Motor neuron (in vitro differentiated cells): ENCODE results near the gene RUSC2. TPM values are rescaled to one million over a fixed set of nuclear protein-coding genes. Genes with fewer than 3 reads are reported as not detected.
A peak's percentile ranks its signal among the peaks of the same experiment; 100 is the strongest.
"Not testable (repeated sequence)": the region's sequence is repeated elsewhere in the genome, so short reads cannot be mapped to it uniquely, and the experiment has no call there.

Experiments
- ATAC-seq, 8 experiments: fragments of 200-7000 bp; cut with Tn5 transposase; replicated peaks in 6 of 8; 2 replicates each; pipeline ENCODE4 v1.8.0; 2021; ENCODE audit warnings: mild to moderate bottlenecking in 8 of 8, moderate library complexity in 8 of 8
- H3K27ac ChIP-seq, 2 donors: fragments of 250-450 bp; sonication (Bioruptor Pico); 2 replicates each; pipeline ENCODE4 v1.9.0; 2021; ENCODE audit warnings: antibody characterized with exemption in 2 of 2, mild to moderate bottlenecking in 2 of 2, moderate library complexity in 1 of 2
- H3K4me1 ChIP-seq, 2 donors: fragments of 250-450 bp; sonication (Bioruptor Pico); replicated peaks in 1 of 2; 2 replicates each; pipeline ENCODE4 v1.6.1; 2021; ENCODE audit warnings: antibody characterized with exemption in 2 of 2, mild to moderate bottlenecking in 2 of 2, moderate library complexity in 1 of 2
- H3K4me3 ChIP-seq, 5 donors: fragments of 250-450 bp; sonication (Bioruptor Pico); 2 replicates each; pipeline ENCODE4 v1.9.0; 2021; ENCODE audit warnings: antibody characterized with exemption in 5 of 5, mild to moderate bottlenecking in 5 of 5, moderate library complexity in 4 of 5
- WGBS, 10 experiments: fragments of 450-650 bp; shearing (Covaris generic); methylation state at CpG; one replicate each; pipeline ENCODE4 v1.0.0; 2022; 5-methylcytosine and 5-hydroxymethylcytosine counted together
- in situ Hi-C, 9 experiments: fragments of 400-800 bp; cut with MboI; loops; one replicate each; pipeline ENCODE4 v1.15.0; 2021; ENCODE audit warnings: low sequenced_read_pairs in 9 of 9, low pct_unique_long_range_greater_than_20kb in 2 of 9; ENCODE audit not compliant: unreplicated experiment in 9 of 9
- total RNA-seq, 8 experiments: library from RNA; unstranded; fragments of 300-600 nt; gene quantifications; 2 replicates each; pipeline versions ENCODE4 v1.2.3 to v1.2.4, GENCODE V29; 2022

The RUSC2 gene
- total RNA-seq, 8 experiments from 2014 or later = 12.7 to 42.1 (median 34.3) TPM

DNA sequence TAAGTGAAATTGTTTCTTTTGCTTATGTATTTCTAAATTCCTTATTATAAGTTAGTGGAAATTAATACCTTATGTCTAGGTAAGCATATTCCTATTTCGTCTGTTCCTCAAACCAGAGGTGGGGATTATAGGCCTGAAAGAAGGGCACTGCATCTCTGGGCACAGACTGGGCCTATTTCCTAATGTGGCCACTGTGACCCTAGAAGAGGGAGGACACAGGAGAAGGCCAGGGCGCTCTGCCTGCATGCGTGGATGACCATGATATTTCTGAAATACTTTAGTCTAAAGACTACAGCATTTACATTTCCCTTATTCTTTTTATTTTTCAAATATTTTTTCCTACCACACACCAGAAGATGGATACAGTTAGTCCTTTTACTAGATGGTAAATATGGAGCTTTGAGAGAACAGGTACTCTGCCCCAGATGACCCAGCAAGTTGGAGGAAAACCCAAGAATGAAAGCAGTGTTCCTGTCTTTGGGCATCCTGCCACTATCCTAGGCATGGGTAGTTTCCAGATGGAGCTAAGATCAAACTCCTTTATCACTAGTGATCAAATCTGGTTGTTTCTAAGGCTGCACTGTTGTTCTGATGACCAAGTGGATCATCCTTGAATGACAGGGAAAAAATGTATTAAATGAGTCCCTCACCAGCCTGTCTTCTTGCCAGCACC is 27.8 kb downstream of the RUSC2 start:
- Histone ChIP-seq H3K27ac (no peak overlapping the region), H3K4me1 (no peaks in the 10 kb centered on the region), H3K4me3 (no peak overlapping the region)
- no peak for ATAC-seq
- in situ Hi-C loops = loop anchor here in 1 of 9 experiments (25.0 kb wide), 1 partner anchor 95 kb away; the partner anchor contains the start of genes CD72 and TESK1
- 87 to 100% (median 100%) methylated on average over 1 to 3 of the region's 3 CpGs; no CpG with 5 or more reads in 3 of the 10 experiments for WGBS, 10 experiments

DNA sequence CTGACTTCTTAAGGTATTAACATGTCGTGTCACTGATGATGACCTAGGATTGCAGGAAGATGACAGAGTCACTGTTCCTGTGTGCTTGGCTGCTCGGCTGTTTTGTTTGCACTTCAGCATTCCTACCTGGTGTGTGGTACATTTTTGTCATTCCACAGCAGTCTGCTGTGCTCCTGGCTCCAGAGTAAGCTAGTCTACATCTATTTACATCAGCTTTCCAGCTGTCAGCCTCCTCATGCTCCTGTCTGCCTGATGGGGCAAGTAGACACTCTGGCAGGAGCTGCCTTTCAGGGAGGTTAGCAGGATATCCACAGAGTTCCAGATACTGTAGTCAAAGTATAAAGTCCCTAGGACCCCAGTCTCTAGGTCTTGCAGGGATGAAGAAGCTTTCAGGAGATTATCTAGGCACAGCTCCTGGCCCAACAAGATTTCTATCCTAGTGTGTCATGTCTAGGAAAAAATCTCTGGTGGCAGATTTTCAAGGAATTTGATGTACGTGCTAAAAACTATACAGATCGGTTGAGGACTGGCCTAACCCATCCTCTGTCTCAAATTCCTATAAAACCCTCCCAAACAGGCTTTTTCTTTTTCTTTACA is 28.4 kb downstream of the RUSC2 start:
- no peaks in the 10 kb centered on the region for H3K4me1 ChIP-seq
- WGBS, 10 experiments = 0 to 93% (median 60%) methylated on average over 1 to 3 of the region's 4 CpGs; no CpG with 5 or more reads in 3 of the 10 experiments

DNA sequence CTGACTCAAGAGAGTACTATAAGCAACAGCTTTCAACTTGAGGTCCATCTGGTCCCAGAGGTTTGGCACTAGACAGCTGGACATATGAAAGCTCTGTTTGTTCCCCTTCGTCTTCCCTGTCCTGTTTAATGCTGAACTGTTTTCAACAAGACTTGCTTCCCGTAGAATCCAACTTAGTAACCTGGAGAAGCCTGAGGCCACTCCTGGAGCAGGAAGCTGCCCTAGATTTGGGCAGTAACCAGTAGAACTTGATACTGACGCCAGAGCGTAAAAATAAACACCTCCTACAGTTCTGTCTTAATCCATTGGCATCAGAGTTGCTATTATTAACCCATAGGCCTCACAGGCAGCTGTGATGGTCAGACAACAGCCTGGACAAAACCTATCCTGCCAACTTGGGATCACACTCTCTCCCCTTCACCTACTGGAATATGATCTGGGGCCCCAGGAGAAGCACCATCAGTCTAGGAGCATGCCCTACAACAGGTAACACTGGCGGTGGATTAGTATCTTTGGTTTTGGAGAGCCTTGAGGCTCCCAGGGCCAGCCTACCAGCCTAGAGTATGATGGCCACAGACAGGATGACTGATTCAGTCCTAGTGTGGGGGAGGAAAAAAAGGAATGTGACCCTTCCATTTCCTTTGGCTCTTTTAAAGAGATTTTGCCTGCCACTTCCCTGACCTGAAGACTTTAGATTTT is 29.2 kb downstream of the RUSC2 start:
- 30 to 100% (median 73%) methylated on average over 1 to 5 of the region's 5 CpGs; no CpG with 5 or more reads in 2 of the 10 experiments for WGBS, 10 experiments
- in situ Hi-C loops = loop anchor here in 1 of 9 experiments (25.0 kb wide), 1 partner anchor 93 kb away; the partner anchor contains the start of genes CD72 and TESK1
- Histone ChIP-seq H3K27ac (no peak overlapping the region), H3K4me3 (no peak overlapping the region), H3K4me1 (no peaks in the 10 kb centered on the region)
- ATAC-seq = peak in 1 of 8 experiments; percentile 10

More for the DNA sequence above, 28.4 kb downstream of the RUSC2 start:
- Histone ChIP-seq H3K27ac (no peak overlapping the region), H3K4me3 (no peak overlapping the region)
- ATAC-seq = peak in 6 of 8 experiments; percentile 53 to 90 (median 62)
- in situ Hi-C loops = loop anchor here in 1 of 9 experiments (25.0 kb wide), 1 partner anchor 94 kb away; the partner anchor contains the start of genes CD72 and TESK1

DNA sequence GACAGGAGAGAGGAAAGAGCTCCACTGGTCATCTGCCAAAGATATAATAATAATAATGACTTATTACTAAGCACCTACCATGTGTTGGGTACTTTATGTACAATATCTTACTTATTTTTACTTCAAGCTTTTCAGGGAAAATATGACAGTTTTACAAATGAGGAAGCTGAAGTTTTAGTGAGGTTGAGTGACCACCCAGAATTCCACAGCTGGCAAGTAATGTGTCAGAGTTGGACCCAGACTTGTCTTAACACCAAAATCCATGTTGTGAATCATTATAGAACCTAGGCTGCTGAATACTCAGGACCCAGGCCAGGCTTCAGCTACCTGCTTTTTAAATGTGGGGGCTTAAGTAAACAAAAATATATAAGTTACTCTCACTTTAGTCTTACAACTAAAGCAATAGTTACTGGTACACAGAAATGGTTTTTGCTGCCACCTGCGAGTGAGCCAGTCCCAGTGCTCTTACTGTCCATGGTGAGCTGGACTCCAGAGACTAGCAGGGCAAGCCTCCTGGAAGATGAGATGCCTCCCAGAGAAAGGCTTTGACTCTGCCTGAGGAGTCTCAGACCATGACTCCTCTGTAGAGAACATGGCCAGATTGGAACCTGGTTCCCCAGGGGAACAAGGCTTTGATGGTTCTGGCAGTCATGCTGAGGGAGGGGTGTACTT is 29.9 kb downstream of the RUSC2 start:
- H3K4me1 ChIP-seq = no peaks in the 10 kb centered on the region
- no peak overlapping the region for H3K27ac ChIP-seq
- in situ Hi-C loops = loop anchor here in 1 of 9 experiments (25.0 kb wide), 1 partner anchor 92 kb away; the partner anchor contains the start of genes CD72 and TESK1

DNA sequence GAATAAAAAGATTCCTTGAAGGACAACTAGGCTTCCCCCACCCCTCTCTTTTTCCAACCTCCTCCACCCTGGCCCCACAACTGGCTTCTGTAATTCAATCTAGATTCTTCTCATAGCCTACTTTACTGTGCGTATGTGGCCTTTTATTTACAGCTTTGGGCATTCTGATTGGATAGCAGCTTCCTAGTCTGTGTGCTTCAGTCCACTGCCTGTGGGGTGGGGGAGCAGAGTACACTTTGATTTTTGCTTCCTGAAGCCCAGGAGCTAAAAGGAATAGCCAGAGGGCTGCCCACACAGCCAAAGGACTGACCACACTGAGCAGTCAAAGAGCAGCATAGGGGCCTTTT is 30.4 kb downstream of the RUSC2 start:
- in situ Hi-C loops = loop anchor here in 1 of 9 experiments (25.0 kb wide), 1 partner anchor 92 kb away; the partner anchor contains the start of genes CD72 and TESK1
- no peak for ATAC-seq
- Histone ChIP-seq H3K27ac (no peak overlapping the region), H3K4me3 (no peak overlapping the region), H3K4me1 (no peaks in the 10 kb centered on the region)
- WGBS, 10 experiments = 75 to 100% methylated on average over 1 of the region's 1 CpG; no CpG with 5 or more reads in 8 of the 10 experiments

More for the DNA sequence above, 29.9 kb downstream of the RUSC2 start:
- WGBS, 10 experiments = no CpG with 5 or more reads among the region's 1 CpG
- no peak for ATAC-seq
- H3K4me3 ChIP-seq = no peak overlapping the region

DNA sequence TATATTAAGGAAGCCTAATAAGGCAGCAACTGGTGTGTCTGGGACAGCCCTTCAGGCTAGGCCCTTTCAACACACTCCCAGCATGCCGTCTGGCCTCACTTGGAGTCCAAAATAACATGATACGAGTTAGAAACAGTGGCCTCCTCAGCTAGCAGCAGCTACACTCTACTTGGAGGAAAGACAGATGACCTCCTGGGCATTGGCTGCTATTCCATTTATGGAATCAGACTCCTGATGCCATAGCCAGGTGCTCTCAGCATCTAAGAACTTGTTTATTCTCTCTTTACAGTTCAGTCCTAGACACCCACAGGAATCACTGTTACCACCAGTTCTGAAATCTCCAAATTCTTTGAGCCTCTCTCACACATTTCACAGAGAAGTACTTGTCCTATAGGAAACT is 31.8 kb downstream of the RUSC2 start:
- Histone ChIP-seq H3K4me1 (no peaks in the 10 kb centered on the region), H3K4me3 (no peak overlapping the region), H3K27ac (no peak overlapping the region)
- ATAC-seq = no peak
- WGBS, 10 experiments = 47 to 100% (median 90%) methylated on average over 1 to 2 of the region's 2 CpGs; no CpG with 5 or more reads in 4 of the 10 experiments
- in situ Hi-C loops = loop anchor here in 1 of 9 experiments (25.0 kb wide), 1 partner anchor 91 kb away; the partner anchor contains the start of genes CD72 and TESK1

DNA sequence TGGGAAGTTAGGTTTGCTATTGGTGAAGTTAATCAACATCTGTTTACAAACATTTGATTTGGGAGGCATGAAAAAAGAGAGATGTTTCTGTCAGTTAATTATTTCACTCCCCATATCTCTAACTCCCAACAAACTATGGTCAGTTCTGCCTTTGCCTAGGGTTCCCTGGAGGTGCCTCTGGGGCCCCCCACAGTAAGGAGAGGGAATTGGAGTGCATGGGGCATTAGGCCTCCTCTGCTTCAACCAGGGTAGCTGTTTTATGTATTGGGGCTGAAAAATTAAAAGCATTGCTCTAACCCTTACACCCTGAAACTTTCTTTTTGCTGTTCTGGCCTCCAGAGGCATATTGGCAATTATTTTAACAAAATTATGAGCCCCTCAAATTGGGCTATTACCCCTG is 32.3 kb downstream of the RUSC2 start:
- no peak overlapping the region for H3K27ac ChIP-seq
- H3K4me3 ChIP-seq = no peak overlapping the region
- ATAC-seq = no peak
- in situ Hi-C loops = loop anchor here in 1 of 9 experiments (25.0 kb wide), 1 partner anchor 90 kb away; the partner anchor contains the start of genes CD72 and TESK1
- H3K4me1 ChIP-seq = no peaks in the 10 kb centered on the region

DNA sequence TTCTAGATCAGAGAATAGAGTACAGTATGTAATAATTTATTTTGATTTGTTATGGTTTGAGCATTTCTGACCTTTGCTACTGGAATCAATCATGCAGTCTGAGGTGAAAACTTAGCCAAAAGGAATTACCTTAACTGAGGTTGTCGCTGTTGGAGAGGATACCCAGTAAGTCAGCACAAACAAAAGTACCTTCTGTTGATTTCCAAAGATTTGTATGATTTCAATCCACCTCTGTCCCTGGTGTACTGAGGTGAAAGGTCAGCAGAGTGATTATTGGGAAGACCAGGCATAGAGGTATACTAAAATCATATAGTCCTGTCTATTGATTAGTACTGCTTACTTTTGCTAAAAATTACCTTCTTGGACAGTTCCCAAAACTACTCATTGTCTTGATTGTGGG is 32.8 kb downstream of the RUSC2 start:
- ATAC-seq = no peak
- WGBS, 10 experiments = 80 to 100% (median 100%) methylated on average over 1 of the region's 1 CpG; no CpG with 5 or more reads in 4 of the 10 experiments
- Histone ChIP-seq H3K4me3 (no peak overlapping the region), H3K27ac (no peak overlapping the region), H3K4me1 (no peaks in the 10 kb centered on the region)
- in situ Hi-C loops = loop anchor here in 1 of 9 experiments (25.0 kb wide), 1 partner anchor 90 kb away; the partner anchor contains the start of genes CD72 and TESK1

DNA sequence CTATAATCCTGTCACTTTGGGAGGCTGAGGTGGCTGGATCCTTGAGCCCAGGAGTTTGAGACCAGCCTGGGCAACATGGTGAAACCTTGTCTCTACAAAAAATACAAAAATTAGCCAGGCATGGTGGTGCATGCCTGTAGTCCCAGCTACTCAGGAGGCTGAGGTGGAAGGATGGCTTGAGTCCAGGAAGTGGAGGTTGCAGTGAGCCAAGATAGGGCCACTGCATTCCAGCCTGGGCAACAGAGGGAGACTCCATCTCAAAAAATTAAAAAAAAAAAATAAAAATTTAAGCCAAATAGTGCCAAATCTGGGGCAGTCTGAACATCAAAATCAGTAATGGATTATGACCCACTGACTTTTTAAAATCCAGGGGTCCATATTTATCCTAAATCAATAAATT is 33.6 kb downstream of the RUSC2 start:
- ATAC-seq, H3K4me1 ChIP-seq, H3K4me3 ChIP-seq, H3K27ac ChIP-seq: not testable (repeated sequence)
- in situ Hi-C loops = loop anchor here in 1 of 9 experiments (25.0 kb wide), 1 partner anchor 89 kb away; the partner anchor contains the start of genes CD72 and TESK1

DNA sequence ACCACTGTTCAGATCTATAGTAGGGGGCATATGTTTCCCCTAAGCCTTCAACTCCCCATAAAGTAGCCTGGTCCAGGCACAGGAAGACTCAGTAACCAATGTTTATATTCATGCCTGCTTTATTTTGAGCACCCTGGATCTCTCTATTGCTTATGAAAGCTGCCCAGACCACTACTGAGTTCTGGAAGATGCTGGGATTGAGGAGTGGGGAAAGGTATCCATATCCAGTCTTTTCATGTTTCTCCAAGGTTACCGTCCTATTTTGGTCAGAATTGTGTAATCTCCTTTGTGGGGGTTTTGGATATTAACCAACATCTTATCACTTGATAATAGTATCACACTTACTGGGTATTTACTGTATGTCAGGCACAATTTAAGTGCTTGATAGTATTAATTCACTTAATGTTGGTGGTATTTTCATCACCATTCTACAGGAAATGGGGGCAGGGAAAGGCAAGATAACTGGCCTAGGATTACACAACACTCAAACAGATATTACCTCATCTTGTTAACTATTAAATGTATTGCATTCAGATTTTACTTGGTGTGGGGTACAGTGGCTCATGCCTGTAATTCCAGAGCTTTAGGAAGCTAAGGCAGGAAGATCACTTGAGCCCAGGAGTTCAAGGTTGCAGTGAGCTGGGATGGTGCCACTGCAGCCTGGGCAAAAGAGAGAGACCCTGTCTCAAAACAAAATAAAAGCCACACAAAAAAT is 36.3 kb downstream of the RUSC2 start:
- in situ Hi-C loops = no loop called here
- ATAC-seq = peak in 3 of 8 experiments; percentile 18 to 56 (median 46)
- Histone ChIP-seq H3K4me1 (no peaks in the 10 kb centered on the region), H3K4me3 (no peak overlapping the region), H3K27ac (no peak overlapping the region)
- WGBS, 10 experiments = 22 to 100% (median 67%) methylated on average over 1 of the region's 1 CpG; no CpG with 5 or more reads in 5 of the 10 experiments

DNA sequence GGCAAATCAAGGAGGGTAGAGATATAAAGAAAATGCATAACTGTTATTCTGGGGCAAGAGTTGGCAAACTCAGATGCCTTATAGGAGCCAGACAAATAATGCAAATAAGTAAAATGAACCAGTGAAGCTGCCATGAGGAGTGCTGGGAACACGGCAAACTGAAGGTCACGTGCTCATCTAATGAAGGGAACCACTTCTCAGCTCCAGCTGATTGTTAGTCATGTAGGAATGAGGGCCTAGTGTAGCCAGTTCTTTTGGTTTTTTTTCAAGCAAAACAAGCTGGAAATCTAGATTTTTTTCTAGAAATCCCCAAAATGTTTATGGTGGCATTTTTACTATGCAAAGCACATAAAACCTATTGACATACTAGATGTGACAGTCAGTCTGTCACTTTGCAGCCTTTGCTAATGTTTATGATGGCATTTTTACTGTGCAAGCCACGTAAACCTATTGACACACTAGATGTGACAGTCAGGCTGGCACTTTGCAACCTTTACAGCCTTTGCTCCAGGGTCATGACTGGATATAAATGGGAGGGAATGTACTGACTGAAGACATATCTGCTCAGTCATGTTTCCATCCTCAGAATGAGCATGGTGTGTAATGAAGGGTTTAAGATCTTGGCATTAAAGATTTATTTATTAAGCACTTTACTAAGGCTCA is 39.4 kb downstream of the RUSC2 start:
- H3K4me3 ChIP-seq = no peak overlapping the region
- peak in 4 of 8 experiments; percentile 53 to 74 (median 60) for ATAC-seq
- in situ Hi-C loops = no loop called here
- no peak overlapping the region for H3K27ac ChIP-seq
- no peaks in the 10 kb centered on the region for H3K4me1 ChIP-seq
- WGBS, 10 experiments = 52 to 100% (median 75%) methylated on average over 1 to 3 of the region's 3 CpGs; no CpG with 5 or more reads in 3 of the 10 experiments
